HG03139 (cell line): ENCODE measurements around the gene TNIK.

Experiments used
- ATAC-seq: cut with Tn5 transposase; IDR thresholded peaks from one replicate; pipeline ENCODE4 v1.9.1; 2021; ENCODE audit not compliant: unreplicated experiment

TNIK gene

DNA sequence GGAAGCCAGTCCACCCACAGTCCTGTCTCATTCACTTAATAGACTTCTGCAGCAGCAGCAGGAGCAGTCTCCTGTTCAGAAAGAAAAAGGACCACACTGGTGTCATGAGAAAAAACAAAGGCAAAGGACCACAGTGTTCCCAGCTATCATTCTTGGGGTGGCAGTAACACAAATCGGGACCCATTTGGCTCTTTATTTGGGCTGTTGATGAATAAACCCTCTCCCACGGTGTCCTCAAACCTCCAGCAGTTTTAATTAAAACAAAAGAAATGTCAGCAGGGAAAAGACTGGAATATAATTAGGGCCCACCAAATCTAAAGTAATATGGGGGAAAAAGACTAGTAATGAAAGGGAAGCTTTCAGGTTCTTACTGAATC is 223.2 kb downstream of the TNIK start:
- no peak for ATAC-seq

DNA sequence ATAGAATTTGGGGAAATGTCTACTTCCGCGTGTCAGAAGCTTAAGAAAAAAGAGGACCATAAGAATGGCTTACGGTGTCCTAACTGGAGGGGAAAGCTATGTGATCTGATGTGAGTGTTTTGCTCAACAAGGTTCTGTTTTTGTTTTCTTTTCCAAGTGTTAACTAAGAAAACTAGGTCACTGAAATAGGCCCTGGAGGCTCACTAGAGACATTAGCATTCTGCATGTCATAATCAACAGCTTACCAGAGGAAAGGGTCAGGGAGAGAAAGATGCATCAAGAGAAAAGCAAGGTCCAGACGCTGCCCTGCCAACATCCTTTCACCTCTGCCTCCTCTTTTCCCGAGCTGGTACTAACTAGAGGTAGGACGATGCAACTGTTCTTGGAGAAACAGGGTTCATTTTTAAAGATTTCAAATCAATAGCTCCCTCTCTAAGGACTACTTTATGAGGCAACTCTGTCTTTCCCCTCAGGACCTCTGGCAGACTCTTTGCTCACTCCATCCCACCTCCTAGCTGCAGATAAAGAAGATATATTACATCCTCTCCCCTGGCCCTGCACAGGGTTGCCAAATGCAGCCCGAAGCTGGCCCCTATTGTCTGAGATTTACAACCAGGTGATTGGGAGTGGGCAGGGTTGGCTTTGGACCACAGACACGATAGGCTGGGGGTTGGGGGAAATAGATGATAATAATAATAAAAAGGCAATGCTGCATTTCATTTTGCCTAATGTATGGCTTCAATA is 223.8 kb downstream of the TNIK start:
- no peak for ATAC-seq

DNA sequence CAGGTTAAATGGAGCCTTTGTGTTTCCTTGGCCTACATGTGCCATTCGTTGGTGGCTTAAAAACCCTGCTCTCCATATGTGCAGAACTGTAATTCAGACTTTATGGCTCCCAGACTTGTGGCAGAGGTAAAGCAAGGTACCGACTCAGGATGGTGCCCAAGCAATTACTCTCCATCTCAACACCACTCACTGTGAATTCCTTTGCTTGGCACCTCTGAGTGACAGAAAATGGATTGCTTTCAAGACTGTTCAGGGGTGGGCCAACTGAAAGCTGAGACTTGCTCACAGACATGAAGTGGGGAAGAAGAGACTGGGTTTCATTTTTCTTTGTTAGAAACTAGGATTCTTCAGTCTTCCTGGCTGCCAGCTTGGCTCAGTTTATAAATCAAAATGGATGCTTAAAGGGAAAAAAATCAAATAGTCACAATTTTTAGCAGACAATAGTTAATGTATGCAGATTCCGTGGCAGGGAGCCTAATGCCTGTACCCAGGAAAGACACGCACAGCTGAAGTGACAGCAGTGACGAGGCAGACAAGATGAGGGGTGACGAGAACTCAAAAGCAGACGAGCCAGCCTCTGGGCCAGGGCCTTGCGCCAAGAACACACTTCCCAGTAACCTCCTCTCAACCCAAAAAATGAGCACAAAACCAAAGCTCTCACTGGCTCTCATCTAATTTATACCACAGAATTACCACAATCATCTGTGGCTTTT is 225.8 kb downstream of the TNIK start:
- no peak for ATAC-seq

DNA sequence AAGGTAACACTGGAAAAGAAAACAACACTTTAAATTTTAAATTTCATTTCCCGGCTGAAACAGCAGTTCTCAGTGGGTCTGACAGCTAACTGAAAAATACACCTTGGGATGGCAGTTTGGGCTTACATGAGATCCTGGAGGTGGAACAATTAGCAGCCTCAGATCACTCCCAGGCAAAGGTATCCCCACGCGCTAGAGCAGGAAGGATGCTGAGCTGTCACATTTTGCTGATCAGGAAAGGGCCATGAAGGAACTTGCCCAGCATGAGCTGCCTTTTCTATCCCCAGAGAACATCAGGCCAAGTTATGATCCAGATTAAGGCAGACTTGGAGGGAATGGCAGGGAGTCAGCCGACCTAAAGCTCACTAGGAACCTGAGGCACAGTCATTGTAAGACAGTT is 228.8 kb downstream of the TNIK start:
- no peak for ATAC-seq

DNA sequence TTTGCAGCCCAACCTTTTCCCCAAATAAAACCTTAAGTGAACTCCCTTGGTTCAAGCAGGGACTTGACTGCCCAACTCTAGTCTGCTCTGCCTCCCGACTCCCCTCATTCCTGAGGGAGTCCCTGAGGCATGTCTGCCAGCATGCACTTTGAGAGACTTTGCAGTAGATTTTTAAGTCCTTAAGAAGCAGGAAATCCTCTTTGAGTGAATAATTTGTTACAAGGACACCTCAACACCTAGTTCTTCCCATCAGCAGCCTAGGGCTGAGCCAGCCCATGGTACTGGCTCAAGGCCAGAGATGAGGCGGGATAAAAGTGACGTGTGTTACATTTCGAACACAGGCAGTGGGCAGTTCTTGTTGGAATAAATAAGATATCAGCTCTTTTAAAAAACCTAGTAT is 229.3 kb downstream of the TNIK start:
- no peak for ATAC-seq

DNA sequence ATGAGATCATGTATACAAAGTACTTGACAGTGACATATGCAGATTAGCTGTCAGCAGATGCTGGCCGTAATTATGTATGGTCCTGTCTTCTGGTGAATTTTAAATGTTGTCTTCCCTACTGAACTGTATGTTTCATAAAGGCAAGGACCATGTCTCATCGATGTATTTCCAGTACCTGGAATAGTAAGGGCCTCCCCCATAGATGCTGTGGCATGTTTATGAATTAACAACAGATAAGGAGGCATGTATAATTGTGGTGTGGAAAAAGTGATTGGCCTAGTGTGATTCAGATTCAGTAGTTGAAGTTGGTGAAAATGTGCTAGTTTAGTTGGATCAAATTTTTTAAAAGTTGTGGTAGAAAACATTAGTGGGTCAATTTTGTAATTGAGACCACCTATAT is 231.0 kb downstream of the TNIK start:
- no peak for ATAC-seq

DNA sequence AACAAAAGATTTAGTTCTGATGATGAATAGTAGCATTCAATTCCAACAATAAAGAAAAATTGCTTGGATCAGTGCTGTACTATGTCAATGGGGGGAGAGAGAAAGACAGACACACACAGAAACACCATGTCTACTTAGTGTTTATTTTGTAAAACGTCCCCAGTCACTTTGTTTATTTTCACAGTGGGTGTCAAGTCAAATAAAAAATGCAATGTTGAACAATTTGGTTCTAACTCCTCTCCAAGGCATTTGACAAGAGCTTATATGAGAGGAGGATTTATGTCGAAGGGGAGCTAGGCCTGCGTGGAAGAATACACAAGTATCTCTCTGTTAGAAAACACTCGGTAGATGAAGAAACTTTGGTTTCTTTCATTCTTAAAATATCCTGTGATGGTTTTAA is 232.0 kb downstream of the TNIK start:
- ATAC-seq = no peak

DNA sequence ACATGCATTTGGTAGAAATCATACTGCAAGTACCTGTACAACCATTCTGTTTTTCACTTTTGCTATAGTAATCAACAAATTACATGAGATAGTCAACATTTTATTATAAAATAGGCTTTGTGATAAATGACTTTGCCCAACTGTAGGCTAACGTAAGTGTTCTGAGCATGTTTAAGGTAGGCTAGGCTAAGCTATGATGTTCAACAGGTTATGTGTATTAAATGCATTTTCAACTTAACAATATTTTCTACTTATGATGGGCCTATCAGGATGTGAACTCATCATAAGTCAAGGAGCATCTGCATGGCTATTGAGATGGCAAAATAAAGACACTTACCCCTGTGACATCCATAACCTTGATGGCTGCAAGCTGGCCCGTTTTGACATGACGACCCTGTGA is 232.4 kb downstream of the TNIK start:
- no peak for ATAC-seq

DNA sequence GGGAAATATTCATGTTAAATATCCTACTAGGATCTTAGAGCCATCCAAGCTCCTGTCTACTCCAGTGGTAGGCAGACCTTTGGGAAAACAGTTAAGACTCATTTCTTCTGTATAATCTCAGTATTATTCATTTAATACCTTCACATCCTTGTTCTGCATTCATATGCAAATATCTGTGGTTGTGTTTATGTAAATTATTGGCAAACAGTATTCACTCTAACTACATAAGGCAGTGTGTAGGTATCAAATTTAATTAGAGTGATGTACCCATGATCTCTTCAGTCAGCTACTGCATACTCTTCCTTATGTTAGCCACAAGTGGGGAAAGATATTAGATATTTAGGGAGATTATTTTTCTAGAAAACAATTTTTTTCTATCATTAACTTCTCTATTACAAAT is 232.8 kb downstream of the TNIK start:
- no peak for ATAC-seq

DNA sequence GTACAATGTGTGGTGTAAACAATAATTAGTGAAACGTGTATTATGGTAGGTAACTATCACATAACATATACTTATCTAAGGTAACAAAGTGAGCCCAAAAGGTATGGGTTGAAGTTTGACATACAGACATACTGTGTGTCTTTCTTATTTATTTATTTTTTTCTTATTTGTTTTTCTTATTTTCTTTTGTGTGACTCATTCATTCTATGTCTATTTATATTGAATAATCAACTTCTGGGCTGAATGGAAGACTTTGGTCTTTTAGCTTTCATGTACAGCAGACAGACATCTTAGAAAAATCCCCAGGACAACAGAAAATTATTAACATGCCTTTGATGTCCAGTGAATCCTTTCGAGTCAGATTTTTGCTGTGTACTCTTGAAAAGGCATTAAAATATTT is 233.4 kb downstream of the TNIK start:
- no peak for ATAC-seq

DNA sequence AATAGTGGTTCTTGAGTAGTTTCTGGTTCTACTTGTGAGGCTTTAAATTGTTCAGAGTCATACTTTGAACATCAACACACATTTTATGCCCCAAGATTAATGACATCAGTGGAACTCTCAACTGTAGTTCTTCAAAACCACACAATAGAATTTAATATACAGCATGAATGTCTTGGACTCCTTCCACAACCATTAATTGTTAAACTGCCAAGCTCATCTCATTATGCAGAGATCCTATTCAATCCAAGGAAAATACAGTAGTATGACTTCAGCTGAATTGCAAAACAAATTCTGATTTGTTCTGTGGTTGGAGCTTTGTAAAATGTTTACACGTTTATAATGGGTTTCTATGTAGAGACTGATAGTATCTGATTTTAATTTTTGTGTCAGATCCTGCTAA is 234.5 kb downstream of the TNIK start:
- ATAC-seq = no peak

DNA sequence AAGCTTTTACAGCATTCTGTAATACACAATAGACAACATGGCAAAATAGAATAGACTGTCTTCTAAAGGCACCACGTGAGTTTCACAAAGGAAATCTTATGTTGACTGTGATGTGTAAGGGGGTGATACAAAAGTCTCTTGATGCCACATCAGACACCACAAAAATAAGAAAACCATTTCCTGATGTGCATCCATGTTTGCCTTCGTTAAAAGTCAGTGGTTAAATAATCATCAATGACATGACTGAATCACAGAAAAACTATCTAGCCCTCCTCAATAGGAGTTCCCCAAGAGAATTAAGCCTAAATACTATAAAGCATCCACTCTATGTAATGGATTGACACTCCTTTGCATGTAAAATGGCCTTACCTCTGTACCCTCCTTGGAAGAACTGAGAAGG is 235.0 kb downstream of the TNIK start:
- no peak for ATAC-seq

DNA sequence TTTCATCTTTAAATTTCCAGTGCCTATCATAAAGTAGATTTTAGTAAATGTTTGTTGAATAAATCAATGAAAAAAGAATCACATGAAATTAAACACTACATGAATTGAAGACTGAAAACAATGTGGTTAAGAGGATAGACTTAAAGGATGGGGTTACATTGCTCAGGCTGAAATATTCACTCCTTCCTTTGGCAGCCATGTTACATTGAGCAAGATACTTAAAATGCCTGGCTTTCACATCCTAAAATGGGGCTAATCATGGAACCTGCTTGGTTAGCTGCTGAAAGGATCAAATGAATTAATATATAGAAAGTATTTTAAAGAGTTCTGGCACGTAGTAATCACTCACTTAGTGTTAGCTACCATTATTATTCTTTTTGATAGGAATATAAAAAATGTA is 236.8 kb downstream of the TNIK start:
- no peak for ATAC-seq

DNA sequence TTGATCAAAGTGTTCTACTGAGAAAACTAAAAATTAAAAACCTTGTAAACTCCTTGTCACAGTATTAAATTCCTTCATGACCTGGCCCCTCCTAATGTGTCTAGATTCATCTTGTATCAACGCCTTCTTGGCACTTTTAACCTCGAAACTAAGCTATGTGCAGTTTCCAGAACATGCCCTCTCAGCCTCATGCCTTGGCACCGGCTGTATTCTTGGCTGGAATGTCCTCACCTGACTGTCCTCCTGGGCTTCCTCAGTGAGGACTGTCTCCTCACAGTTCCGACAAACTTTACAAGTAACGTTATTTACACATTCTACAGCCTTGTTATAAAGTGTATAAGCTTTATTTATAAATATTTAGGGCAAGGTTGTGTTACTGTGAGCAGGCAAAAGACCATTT is 237.2 kb downstream of the TNIK start:
- ATAC-seq = no peak

DNA sequence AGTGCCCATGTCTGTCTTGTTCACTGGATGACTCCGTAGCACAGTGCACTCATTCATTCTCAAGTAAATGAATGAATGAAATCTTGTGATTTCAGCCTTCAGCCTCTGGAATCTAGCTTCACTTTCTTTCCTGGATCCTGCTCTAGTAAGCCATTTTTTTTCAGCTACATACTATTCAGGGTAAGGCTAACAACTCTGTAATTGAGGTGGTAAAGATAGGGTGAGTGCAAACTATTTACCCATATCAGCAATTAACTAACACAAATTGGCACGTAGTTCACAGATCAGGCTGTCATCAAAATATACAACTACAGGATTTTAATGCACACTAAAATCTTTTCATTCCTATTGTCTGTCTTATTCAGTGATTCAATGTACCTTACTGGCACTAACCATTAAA is 238.6 kb downstream of the TNIK start:
- ATAC-seq = no peak

DNA sequence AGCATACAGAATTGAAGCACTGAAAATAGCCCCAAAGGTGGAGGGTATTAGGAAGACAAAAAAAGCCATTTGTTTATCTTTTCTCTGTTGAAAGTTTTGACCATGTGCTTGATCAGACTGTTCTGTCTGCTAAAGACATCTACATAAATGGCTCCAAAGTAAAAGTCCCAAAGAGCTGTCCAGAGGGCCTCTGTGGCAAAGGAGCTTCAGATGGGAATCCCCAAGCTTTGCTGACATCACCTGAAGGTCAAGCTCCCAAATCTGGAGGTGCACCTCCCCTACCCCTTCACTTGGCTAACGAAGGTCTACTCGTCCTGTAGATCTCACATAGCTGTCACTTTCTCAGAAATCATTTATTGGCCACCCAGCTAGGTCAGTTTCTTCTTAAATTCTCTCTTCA is 239.1 kb downstream of the TNIK start:
- no peak for ATAC-seq

DNA sequence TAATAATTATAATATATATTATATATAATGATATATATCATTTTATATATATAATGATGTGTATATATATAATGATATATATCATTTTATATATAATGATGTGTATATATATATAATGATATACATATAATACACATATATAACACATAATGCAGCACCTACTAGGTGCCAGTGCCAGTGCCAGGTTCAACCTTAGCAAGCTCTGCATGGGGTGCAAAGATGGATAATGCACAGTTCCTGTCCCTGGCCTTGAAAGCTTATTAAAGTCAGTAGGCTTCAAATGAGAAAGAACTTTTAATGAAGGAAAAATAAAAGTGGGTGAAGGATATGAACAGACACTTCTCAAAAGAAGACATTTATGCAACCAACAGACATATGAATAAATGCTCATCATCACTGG is 240.9 kb downstream of the TNIK start:
- no peak for ATAC-seq

DNA sequence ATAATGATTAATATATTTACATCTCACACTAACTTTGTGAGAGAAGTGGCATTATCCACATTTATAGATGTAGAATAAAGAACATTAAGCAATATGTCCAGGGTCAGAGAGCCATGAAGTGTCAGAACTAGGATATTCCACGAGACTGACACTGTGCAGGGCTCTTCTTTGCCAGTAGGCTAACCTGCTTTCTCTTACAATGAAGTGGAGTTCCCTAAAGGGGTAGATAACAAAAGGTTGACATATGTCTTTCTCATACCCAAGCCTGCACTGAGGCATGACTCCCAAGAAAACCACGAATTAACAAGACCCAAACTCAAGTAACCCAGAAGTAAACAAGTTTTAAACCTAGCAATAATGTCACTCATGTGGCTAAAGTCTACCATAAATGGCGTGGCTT is 242.1 kb downstream of the TNIK start:
- no peak for ATAC-seq

DNA sequence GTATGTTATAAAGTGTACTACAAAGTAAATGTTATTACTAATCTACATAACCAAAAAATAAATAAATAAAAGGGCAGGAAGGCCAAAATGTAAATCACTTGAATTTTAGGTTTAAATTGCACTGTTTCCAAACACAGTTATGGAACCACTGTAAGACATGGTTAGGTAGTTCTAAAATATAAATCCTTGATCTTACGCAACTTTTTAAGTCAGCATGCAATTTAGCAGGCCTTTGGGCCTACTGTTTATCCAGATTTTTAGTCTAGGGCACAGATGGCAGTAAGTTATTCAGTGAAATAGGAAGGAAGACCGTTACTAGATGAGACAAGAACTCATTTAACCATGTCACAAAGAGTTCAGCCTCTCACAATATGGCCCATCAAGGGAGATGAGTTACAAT is 246.3 kb downstream of the TNIK start:
- no peak for ATAC-seq

DNA sequence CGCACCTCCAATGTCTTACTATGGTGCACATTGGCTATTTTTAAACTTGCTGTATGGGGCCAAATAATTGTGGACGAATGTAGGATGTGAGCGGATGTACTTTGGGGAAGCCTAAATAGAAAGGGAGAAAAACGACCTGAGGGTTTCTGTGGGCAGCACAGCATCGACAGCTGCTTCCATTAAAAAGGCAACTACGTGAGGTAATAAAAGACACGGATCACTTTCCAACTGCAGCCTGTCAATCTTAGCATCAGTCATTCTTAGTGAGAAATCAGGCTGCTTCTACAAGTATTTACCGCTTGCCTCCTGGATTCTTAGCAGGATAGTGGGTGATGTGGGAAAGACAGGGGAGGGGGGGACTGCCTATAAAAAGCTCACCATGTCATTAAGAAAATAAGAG is 247.0 kb downstream of the TNIK start:
- ATAC-seq = no peak

DNA sequence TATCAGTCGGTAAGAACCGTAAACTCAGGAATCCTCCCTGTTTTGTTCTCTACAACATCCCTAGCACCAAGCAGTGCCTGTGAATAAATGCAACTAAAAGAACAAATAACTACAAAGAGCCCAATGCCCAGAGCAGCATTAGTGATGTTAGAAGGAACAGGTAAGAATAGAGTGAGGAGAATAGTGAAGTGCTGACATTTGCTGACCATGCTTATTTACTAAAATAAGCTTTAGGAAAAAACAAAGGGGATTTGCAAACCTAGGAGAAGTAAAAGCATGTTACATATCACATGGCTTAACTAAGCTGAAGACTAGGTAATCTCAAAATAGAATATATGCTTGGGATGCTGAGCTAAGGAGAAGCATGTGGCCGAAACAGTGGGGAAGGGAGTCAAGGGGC is 247.6 kb downstream of the TNIK start:
- no peak for ATAC-seq

DNA sequence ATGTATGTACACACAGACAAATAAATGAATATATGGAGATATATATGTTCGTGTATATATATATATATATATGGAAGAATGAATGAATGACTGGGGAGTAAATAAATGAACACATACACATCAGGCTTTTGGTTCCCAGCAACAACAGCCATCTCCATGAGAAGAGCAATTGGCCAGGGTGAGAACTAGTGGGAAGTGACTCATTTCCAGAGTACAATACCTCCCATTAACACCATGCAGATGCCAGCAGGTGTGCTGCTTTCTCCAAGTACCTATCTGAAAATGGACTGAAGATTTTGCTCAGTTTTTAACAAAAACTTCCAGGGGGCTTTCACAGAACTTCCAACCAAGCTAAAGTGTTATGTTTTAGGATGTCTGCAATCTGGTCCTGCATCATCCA is 253.9 kb downstream of the TNIK start:
- no peak for ATAC-seq

DNA sequence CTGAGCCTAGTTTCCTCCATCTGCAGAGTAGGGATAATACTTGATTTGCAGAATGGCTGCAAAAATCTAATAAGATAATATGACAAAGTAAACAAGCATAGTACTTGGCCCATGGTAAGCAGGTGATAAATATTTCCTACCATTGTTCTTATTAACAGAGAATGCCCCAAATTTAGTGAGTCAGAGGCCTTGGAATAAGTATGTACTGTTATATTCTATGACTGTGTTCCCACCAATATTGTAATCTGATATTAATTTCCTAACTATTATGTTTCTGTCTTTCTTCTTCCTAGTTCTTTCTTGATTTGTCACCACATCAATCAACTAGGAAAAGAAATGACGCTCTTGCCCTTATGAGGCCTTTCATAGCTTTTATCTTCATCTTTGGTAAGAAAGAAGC is 255.3 kb downstream of the TNIK start:
- no peak for ATAC-seq
